HG02884 (cell line): Measurements from ENCODE around the gene SLC10A1.
"Not testable (repeated sequence)": the region's sequence is repeated elsewhere in the genome, so short reads cannot be mapped to it uniquely, and the experiment has no call there.

Experiments
- ATAC-seq: cut with Tn5 transposase; IDR thresholded peaks from one replicate; pipeline ENCODE4 v1.9.1; 2021; ENCODE audit warnings: mild to moderate bottlenecking, moderate library complexity; ENCODE audit not compliant: unreplicated experiment

SLC10A1 gene

DNA sequence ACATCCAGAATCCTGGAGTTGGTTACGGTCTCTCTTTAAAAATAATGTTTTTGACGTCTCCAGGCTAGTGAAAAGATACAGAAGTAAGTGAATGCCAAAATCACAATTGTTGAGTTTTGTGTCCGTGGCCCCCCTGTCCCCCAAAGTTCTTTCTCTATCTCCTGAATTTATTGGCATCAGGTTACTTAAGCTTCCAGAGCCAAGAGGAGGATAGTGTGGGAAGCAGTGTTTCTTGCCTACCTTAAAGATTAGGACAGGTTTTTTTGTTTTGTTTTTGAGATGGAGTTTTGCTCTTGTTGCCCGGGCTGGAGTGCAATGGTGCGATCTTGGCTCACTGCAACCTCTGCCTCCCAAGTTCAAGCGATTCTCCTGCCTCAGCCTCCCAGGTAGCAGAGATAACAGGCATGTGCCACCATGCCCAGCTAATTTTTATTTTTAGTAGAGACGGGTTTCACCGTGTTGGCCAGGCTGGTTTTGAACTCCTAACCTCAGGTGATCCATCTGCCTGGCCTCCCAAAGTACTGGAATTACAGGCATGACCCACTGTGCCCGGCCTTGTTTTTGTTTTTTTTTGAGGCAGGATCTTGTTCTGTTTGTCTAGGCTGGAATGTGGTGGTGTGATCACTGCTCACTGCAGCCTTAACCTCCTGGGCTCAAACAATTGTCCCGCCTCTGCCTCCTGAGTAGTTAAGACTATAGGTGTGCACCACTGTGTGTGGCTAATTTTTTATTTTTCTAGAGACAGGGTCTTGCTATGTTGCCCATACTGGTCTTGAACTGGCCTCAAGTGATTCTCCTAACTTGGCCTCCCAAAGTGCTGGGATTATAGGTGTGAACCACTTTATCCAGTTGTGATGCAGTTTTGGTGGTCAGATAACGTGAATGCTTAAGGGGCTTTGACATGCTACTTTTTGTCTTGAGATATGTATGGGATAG is 24.7 kb downstream of the SLC10A1 start:
- ATAC-seq: no peak

DNA sequence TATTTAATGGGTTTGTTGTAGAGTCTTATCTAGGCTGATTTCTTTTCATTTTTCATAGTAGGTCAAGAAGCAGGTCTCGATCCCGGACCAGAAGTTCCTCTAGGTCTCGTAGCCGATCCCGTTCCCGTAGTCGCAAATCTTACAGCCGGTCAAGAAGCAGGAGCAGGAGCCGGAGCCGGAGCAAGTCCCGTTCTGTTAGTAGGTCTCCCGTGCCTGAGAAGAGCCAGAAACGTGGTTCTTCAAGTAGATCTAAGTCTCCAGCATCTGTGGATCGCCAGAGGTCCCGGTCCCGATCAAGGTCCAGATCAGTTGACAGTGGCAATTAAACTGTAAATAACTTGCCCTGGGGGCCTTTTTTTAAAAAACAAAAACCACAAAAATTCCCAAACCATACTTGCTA is 25.9 kb downstream of the SLC10A1 start:
- ATAC-seq: no peak

DNA sequence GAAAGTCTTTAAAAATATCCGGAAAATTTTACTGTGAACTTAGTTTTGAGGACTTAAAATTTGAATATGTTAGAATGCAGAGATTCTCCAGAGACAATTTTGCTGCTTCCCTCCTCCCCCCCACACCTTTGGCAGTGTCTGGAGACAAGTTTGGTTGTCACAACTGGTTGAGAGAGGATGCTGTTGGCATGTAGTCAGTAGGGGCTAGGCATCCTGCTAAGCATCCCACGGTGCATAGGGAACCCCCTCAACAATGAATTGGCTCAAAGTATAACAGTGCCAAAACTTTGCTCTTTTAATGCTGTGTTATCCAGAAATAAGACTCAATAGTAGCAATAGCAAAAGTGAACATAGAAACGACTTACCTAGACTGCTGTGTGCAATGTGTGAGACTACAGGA is 26.5 kb downstream of the SLC10A1 start:
- ATAC-seq: no peak

DNA sequence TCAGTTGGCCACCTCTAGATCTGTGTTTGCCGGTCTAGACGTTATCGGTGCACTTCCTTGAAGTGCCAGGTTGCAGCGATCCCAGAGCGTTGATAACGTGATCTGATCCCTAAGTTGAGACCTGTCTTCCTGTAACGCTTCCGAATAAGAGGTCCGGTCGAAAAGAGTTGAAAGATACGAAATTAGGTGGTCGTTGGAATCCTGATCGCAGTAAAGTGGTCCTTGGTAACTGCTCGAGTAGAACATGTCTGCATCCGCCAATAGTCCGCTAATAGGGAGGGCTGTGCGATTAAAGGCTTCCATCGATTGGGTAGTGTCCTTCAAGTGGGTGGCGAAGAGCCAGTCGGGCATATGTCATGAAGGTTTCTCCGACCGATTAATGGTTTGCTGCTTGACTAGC is 27.4 kb downstream of the SLC10A1 start:
- no peak for ATAC-seq

DNA sequence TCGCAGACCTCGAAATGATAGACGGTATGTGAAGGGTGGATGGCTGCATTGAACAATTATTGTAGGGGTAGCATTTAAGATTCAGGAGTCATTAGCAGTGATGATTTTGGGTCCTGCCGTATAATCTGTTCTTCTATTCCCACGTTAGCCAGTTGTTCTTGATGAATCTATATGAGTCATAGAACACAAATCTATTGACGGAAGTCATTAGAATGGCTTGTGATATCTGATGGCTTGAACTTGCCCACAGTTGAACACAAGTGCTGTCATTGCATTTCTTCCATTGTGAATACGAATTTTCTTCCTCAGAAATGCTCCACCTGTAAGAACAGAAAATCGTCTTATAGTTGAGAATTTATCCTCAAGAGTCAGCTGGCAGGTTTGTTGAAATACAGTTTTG is 28.2 kb downstream of the SLC10A1 start:
- ATAC-seq: no peak

DNA sequence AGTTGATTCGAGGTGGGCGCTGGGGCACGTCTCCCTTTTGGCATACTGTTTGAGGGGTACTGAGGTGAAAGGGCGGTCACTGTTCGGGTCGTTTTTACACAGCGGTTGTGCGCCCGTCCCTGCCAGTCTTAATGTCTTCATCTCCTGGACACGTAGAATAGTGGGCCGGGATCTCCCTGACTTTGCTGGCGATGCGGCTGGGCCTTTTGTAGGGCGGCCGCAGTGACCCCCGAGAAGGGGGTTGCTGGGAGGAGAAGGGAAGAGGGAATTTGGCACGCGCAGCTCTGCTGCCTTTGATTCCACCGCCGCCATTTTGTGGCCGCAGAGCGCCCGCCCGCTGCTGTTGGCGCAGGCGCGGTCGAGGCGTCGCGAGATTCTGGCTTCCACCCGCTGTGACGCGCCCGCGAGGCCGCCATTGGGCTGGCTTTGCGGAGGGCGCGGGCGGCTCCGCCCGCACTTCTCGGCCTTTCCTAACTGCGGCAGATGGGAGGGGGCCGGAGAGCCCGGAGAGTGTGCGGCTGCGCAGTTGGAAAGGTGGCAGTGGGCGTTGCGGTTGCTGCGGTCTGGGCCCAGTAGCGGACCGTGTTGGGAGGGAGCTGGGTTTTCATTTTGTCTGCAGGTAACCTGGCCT is 29.6 kb downstream of the SLC10A1 start:
- peak; percentile 75 for ATAC-seq

DNA sequence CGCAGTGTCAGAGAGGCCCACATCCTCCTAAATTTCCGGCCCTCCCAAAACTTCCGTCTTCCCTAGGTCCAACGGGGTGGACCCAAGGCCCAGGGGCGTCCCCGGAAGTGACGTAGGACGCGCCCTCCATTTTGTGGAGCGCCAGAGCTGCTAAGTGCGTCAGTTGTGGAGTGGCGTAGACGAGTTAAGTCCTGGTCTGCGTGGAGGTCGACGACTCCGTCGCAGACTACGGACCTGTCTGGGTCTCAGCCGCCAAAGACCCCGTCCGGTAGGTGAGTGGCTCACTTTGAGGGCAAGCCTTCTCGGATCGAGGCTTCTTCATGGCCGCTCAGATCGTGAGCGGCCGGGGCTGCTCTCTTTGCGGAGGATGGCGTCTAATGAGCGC is 30.1 kb downstream of the SLC10A1 start, which contains the start of gene SRSF5:
TSS of gene SRSF5 (plus strand) at position 159 of the 385 bp plus-strand sequence. CDS start 1,015 bp downstream, outside the sequence.
- peak; percentile 77 for ATAC-seq

DNA sequence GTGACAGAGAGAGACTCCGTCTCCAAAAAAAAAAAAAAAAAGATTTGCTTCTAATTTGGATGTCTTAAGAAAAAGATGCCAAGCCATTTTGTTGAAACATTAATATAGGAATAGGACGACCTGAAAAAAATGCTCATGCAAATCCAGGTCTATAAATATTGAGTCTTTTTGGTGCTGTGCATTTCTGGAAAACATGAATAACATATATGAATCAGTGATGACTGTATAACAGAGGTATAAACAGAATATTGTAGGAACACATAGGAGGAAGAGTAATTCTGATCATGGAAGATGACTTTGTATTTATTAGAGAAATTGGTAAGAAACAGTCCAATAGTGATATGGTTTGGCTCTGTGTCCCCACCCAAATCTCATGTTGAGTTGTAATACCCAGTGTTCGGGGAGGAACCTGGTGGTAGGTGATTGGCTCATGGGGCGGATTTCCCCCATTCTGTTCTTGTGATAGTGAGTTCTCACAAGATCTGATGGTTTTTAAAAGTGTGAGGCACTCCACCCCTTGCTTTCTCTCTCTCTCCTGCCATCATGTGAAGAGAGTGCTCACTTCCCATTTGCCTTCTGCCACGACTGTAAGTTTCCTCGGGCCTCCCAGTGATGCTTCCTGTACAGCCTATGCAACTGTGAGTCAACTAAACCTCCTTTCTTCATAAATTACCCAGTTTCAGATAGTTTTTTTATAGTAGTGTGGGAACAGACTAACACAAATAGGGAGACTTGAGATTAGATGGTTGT is 33.1 kb downstream of the SLC10A1 start:
- no peak for ATAC-seq

DNA sequence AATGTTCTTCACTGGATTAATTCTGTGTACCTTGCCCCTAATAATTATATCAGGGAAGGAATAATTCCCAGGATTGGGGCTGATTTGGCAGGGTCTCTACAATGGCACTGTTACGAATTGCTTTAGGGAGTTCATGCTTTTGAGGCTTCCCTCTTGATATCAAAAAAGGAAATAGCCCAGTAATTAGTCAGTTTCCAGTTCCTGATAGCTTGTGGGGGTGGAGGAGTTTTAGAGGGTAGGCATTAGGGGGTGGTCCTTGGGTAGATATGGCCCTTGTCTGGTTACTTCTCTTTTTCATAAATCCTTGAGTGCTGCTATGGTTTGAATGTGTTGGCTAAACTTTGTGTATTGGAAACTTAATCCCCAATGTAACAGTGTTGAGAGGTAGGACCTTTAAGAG is 36.2 kb downstream of the SLC10A1 start:
- ATAC-seq: no peak

DNA sequence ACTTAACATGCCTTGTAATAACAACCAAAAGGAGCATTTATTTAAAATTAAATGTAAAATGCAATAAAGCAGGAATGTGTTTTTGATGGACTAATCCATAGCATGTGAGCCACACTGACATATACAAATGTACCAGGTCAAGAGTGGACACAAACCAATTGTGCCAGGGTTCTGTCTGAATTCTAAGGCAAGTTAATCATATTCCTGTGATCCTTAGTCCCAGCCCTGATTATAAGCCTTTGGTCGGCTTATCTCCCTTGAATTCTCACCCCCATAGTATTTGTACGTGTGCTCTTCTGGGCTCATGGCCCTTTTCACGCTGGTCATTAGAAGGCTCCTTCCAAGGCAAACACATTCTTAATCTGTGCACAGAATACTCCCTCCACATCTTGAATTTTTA is 40.7 kb downstream of the SLC10A1 start:
- ATAC-seq: no peak

DNA sequence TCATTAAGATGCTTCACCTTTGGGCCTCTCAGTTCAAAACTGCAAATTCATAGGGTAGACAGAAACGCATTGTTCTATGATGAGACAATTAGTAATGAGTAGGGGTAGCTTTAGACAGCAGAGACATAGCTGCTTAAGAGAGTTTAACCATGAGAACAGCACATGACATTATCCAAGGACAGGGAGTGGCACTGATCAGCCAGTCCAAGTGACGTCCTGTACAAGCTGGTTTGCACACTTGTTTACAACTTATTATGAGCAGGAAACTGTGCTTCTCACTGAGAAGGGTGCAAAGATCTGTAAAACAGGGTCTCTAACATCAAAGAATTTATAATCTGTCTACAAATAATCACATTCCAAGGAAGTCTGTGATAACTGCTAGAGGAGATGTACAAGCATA is 41.3 kb downstream of the SLC10A1 start:
- no peak for ATAC-seq

DNA sequence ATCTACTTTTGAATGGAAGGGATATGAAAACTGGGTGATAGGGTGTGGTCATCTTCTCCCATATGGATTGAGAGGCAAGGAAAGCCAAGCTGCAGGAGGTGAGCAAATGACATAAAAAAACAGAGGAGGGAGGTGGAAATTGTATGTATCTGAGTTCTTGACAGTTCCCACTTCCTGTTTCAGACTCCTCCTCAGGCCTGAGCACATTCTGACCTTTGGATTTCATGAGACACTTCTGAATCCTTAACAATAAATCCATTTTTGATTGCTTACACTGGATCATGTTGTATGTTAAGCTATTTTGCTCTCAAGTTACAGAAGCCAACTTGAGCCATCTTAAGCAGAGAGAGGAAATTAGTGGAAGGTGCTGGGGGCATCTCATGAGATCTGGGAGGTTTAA is 41.7 kb downstream of the SLC10A1 start:
- ATAC-seq: no peak

DNA sequence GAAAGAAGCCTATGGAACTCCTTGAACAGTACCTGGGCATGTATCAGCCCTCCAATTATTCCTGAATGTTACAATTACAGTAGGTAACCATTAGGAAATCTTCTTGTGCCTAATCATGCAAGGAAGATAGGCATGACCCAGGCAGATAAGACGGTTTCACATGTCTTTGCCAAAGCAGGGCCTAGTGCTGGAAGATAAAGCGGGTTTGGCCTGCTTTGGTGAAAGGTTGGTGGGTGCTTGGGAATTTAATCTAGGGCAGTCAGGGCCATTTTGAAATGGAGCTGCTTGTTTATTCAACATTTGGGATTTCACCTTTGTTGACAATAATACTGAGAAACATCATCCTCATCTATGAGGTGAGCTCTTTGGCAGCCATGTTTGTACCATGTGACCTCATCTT is 42.6 kb downstream of the SLC10A1 start:
- no peak for ATAC-seq

DNA sequence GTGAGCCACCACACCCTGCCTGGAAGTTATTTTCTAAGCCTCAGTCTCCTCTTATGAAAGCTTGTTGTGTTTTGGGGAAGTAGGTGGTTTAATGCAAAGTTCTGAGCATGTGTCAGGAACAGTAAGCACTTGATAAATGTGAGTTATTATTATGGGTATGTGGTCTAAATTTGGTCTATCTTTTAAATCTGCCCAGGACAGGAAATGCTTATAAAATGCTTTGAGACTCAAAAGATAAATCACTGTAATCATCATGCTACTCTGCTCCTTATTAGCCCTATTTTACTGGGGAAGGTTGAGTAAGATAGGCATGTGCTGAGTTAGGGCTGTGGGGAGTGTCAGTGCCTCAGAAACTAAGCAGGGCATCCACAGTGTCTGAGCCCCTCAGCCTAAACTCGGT is 43.2 kb downstream of the SLC10A1 start:
- ATAC-seq: no peak

DNA sequence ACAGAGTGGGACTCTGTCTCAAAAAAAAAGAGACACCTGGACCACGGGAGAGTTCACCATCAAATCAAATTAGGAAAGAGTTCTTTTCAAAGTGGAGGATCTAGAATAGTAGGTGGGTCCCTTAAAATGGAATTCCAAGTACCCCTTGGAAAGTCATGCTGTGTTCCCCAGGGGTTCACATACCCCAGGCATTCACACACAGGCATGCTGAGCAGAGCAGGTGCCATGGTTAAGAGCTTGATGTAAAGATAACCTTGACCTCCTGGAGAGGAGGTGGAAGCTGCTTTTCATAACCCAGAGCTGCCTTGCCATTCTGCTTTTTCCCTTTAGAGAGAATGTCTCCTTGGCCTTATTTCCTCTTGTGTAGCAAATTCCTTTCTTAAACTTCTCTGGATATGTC is 44.3 kb downstream of the SLC10A1 start:
- no peak for ATAC-seq

DNA sequence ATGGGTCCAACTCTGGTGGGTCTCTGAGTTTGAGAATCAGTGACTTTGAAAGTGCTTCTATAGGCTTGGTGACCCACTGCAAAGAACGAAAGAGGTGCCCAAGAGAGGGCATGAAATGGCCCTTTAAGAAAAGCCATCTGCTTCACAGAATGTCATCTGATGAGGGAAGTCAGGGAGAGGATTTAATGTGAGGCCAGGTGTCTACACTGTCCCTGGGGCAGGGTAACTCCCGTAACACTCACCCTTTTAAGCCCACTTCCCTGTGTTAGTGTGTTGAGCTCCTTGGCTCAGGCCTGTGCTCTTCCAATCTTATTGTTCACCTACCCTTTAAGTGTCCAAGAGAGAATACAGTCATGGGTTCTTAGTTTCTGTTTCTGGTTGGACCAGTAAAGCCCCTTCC is 46.5 kb downstream of the SLC10A1 start:
- no peak for ATAC-seq

DNA sequence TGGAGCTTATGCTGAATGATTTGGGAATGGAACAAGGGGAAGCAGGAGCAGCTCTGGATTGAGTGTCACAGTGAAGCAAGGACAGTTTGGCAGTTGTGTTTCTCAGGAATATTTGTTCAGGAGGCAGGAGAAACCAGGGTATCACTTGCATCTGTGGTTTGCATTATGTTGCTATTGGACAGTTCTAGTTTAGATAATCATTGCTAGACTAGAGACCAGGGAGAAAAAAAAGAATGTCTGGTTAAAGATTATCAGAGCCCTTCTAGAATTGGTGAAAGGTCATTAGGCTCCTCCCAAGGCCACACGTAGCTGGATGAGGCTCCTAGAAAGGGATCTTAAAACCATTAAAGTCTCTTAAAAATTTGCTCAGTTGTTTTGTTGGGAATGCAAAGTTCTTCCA is 47.1 kb downstream of the SLC10A1 start:
- ATAC-seq: no peak

DNA sequence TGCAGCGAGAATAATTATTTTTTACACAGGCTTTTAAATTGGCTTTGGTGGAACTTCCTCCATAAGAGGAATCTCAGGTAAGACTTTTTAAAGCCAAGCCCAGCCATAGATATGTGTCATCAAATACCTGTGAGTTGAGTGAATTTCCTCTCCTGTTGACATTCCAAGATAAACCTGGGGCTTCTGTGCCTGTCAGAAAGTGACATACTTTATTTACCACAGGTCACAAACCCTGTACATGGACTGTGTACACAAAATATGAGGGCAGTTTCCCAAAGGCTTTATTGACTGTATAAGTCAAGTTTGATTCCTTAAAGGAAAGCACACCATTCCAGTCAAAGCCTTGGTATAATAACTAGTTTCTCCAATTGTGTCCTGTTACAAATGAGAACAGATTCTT is 56.0 kb downstream of the SLC10A1 start:
- ATAC-seq: no peak

DNA sequence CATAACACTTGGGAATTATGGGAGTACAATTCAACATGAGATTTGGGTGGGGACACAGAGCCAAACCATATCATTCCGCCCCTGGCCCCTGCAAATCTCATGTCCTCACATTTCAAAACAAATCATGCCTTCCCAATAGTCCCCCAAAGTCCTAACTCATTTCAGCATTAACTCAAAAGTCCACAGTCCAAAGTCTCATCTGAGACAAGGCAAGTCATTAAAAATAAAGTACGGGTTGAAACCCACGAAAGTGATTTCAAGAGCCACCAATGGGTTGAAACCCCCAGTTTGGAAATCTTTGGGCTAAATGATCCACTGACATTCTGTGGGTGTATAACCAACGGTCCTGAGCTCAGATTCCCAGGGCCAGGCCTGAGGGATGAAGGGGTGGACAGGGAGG is 60.6 kb downstream of the SLC10A1 start:
- ATAC-seq: not testable (repeated sequence)

DNA sequence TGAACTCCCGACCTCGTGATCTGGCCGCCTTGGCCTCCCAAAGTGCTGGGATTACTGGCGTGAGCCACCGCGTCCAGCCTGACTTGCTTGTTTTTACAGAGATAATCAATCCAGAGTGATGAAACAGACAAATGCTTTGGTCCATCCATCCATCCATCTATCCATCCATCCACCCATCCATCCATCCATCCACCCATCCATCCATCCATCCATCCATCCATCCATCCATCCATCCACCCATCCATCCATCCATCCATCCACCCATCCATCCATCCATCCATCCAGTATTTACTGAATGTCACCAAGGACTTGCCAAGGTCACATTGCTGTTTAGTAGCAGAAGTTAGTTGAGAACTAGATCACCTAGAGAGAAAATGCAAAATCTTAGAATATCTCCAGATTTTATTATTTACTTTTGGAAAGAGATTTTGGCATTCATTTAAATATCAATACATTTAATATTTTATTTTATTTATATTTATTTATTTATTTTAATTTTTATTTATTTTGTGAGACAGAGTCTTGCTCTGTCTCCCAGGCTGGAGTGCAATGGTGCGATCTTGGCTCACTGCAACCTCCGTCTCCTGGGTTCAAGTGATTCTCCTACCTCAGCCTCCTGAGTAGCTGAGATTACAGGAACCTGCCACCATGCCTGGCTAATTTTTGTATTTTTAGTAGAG is 65.0 kb downstream of the SLC10A1 start:
- ATAC-seq: not testable (repeated sequence)

DNA sequence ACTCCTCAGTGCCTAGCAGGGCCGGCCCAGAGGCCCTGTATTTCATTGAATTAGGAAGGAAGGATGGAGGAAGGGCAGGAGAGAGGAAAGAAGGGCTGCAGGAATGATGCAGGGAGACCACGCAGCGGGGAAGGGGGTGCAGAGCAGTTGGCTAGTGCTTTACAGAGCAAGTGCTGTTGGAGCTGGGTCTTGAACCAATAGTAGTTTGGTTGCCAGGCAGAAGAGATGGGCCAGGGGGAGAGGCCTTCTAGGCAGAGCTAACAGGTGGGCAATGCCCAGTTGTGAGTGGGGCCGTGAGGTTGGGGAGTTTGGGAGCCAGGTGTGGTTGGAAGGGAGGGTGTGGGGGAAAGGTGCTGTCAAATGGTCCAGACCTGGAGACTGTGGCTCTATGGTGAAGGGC is 69.2 kb downstream of the SLC10A1 start:
- no peak for ATAC-seq
